GM13977 (cell line): ENCODE results near the gene RPL28.

Experiments used
- DNase-seq: peaks from one replicate; pipeline ENCODE4 v3.0.0; 2012; ENCODE audit warnings: low spot score
- in situ Hi-C: fragments of 300-500 bp; cut with MboI; formaldehyde crosslinking; loops from one replicate; pipeline ENCODE4 v1.12.0; 2022; ENCODE audit warnings: low sequenced_read_pairs, low pct_unique_long_range_greater_than_20kb, mixed read lengths, inconsistent platforms; ENCODE audit not compliant: unreplicated experiment
- TF ChIP-seq, protein P1 (sequence below): IDR thresholded peaks from 2 replicates; pipeline ENCODE4 v1.5.1; 2012; ENCODE audit warnings: mild to moderate bottlenecking, control low read depth; ENCODE audit not compliant: insufficient read depth; ENCODE audit errors: extremely low read depth, missing control alignments

The RPL28 gene

DNA sequence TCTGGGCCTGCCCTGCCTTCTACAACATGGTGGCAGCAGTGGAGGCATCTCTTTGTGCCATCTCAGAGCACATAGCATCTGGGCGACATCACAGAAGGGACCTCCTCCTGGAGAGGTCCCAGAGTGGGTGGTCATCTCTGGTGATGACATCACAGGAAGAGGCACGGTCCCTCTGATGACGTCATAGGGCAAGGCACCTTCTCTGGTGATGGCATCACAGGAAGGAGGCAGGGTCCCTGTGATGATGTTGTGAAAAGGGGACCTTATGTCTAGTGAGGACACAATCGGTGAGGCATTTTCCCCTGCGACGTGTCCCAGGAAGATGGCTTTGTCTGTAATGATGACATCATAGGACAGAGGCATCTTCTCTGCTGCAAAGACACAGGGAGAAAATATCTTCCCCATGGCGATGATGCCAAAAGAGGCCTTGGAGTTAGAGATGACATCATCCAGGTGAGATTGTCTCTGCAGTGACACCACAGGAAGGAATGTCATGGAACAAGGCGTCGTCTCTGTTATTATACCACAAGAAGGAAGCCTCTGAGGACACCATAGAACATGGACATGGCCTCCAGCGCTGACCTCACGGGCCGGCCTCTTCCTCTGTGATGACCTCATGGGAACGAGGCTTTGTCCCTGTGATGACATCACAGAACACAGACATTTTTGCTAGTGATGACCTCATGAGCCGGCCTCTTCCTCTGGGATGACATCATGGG is 46.7 kb downstream of the RPL28 start:
- in situ Hi-C loops, result no loop called here
- TF ChIP-seq, protein P1, sequence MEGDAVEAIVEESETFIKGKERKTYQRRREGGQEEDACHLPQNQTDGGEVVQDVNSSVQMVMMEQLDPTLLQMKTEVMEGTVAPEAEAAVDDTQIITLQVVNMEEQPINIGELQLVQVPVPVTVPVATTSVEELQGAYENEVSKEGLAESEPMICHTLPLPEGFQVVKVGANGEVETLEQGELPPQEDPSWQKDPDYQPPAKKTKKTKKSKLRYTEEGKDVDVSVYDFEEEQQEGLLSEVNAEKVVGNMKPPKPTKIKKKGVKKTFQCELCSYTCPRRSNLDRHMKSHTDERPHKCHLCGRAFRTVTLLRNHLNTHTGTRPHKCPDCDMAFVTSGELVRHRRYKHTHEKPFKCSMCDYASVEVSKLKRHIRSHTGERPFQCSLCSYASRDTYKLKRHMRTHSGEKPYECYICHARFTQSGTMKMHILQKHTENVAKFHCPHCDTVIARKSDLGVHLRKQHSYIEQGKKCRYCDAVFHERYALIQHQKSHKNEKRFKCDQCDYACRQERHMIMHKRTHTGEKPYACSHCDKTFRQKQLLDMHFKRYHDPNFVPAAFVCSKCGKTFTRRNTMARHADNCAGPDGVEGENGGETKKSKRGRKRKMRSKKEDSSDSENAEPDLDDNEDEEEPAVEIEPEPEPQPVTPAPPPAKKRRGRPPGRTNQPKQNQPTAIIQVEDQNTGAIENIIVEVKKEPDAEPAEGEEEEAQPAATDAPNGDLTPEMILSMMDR, result no peak
- peak; percentile 42 for DNase-seq

- no peak for DNase-seq
- TF ChIP-seq, protein P1, result no peak
These were observed 47.6 kb downstream of the RPL28 start for GRCh38 chr19:55433292-55433691.

GRCh38 chr19:55434356-55434919 is 48.7 kb downstream of the RPL28 start:
- DNase-seq, result no peak
- in situ Hi-C loops, result no loop called here
- TF ChIP-seq, protein P1, result no peak

More at GRCh38 chr19:55433292-55433691, 47.6 kb downstream of the RPL28 start:
- in situ Hi-C loops, result no loop called here

DNA sequence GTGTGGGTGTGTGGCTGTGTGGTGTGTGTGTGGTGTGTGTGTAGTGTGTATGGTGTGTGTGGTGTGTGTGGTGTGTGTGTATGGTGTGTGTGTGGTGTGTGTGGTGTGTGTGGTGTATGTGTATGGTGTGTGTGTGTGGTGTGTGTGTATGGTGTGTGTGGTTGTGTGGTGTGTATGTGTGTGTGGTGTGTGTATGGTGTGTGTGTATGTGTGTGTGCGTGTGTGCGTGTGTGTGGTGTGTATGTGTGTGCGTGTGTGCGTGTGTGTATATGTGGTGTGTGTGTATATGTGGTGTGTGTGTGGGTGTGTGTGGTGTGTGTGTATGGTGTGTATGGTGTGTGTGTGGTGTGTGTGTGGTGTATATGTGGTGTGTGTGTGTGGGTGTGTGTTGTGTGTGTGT is 49.3 kb downstream of the RPL28 start:
- no peak for DNase-seq
- TF ChIP-seq, protein P1, result no peak
- in situ Hi-C loops, result no loop called here

GRCh38 chr19:55436847-55437246 is 51.1 kb downstream of the RPL28 start:
- in situ Hi-C loops, result no loop called here
- no peak for DNase-seq
- TF ChIP-seq, protein P1, result no peak

DNA sequence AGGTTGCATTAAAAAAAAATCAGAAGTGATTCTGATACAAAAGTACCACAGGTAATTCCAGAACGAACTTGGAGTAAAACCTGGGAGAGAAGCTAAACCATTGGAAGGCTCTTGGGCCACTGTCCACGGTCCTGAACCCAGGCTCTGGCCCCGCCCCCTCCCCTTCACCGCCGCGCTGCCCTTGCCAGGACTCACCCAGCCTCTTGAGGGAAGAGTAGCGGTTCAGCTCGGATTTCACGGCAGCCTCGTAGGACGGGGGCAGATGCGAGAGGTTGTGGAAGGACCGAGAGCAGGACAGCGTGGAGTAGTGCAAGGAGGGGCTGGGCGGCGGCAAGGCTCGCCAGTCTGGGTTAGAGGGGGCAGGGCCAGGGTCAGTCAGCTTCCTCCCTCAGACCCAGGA is 51.7 kb downstream of the RPL28 start:
- no peak for DNase-seq
- in situ Hi-C loops, result no loop called here
- TF ChIP-seq, protein P1, result no peak
